Cardiac fibroblast (primary cell): Measurements from ENCODE around the gene KCNMA1.

Experiments used
- DNase-seq, 2 donors: peaks; one replicate each; pipeline versions ENCODE4 v3.0.0 to v3.0.0-alpha.2; 2010; ENCODE audit warnings: low read depth in 2 of 2
- H3K4me3 ChIP-seq, 2 donors: replicated peaks in 1 of 2; 1 replicate in 1 of 2; 2 replicates in 1 of 2; pipeline ENCODE4 v1.5.1; 2011; ENCODE audit warnings: low read depth in 2 of 2, low read length in 2 of 2, mild to moderate bottlenecking in 2 of 2, moderate library complexity in 1 of 2
- CTCF ChIP-seq: IDR thresholded peaks from one replicate; pipeline ENCODE4 v1.5.1; 2011; ENCODE audit warnings: low read depth, mild to moderate bottlenecking, low read length, inconsistent platforms

KCNMA1 gene

GRCh38 chr10:77533887-77534278 lies 103.7 kb downstream of the KCNMA1 start:
- H3K4me3 ChIP-seq, result no peak overlapping the region
- TF ChIP-seq CTCF, result no peak
- no peak for DNase-seq

- H3K4me3 ChIP-seq, result no peak overlapping the region
- no peak for TF ChIP-seq CTCF
- no peak for DNase-seq
These were observed 104.3 kb downstream of the KCNMA1 start for GRCh38 chr10:77533146-77533886.

- peak; percentile 60 to 79 for DNase-seq
- no peak for TF ChIP-seq CTCF
- H3K4me3 ChIP-seq, result no peak overlapping the region
These were observed 105.5 kb downstream of the KCNMA1 start for GRCh38 chr10:77532068-77532467.

GRCh38 chr10:77531441-77532001 lies 106.1 kb downstream of the KCNMA1 start:
- H3K4me3 ChIP-seq, result peak overlapping the region in 1 of 2 donors; percentile 11
- DNase-seq, result peak; percentile 52 to 89
- no peak for TF ChIP-seq CTCF

- no peak overlapping the region for H3K4me3 ChIP-seq
- no peak for DNase-seq
- TF ChIP-seq CTCF, result no peak
These were observed 107.6 kb downstream of the KCNMA1 start for GRCh38 chr10:77530011-77530410.

GRCh38 chr10:77529050-77529576 lies 108.5 kb downstream of the KCNMA1 start:
- H3K4me3 ChIP-seq, result no peak overlapping the region
- no peak for DNase-seq
- TF ChIP-seq CTCF, result no peak

GRCh38 chr10:77527839-77528238 lies 109.8 kb downstream of the KCNMA1 start:
- no peak for DNase-seq
- no peak overlapping the region for H3K4me3 ChIP-seq
- TF ChIP-seq CTCF, result no peak
